ENCODE data around the gene EFCAB7. TPM values are rescaled to one million over a fixed set of nuclear protein-coding genes. Genes with fewer than 3 reads are reported as not detected.

EFCAB7 gene
- total and polyA plus RNA-seq, 2 experiments from 2014 or later: 4.2 to 4.9 TPM

DNA sequence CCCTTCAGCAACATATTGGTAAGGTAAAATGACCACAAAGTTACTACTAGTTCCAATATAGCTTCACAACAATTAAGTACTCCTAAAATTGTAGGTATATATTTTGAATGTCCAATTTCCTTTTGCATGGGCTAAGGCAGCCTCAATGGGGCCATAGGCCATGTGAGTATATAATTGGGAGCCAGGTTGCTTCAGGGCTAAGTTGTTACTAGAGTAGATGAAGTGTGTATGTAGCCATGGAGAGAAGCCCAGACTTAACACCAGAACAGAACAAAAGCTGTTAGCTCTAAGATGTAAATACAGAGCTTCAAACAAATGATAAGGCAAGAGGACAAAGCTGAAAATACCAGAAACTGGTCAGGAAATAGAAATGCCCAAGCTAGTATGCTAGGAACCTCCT lies 16.5 kb upstream of the EFCAB7 start:
- TF ChIP-seq, protein P1, sequence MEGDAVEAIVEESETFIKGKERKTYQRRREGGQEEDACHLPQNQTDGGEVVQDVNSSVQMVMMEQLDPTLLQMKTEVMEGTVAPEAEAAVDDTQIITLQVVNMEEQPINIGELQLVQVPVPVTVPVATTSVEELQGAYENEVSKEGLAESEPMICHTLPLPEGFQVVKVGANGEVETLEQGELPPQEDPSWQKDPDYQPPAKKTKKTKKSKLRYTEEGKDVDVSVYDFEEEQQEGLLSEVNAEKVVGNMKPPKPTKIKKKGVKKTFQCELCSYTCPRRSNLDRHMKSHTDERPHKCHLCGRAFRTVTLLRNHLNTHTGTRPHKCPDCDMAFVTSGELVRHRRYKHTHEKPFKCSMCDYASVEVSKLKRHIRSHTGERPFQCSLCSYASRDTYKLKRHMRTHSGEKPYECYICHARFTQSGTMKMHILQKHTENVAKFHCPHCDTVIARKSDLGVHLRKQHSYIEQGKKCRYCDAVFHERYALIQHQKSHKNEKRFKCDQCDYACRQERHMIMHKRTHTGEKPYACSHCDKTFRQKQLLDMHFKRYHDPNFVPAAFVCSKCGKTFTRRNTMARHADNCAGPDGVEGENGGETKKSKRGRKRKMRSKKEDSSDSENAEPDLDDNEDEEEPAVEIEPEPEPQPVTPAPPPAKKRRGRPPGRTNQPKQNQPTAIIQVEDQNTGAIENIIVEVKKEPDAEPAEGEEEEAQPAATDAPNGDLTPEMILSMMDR (conservative IDR thresholded peaks at IDR 0.05; ENCODE audit: low read depth in 2 of 2): no peak
- no peak for TF ChIP-seq EZH2phosphoT487 (IDR thresholded peaks at IDR 0.05; ENCODE audit: unreplicated experiment)
- TF ChIP-seq, protein P2, sequence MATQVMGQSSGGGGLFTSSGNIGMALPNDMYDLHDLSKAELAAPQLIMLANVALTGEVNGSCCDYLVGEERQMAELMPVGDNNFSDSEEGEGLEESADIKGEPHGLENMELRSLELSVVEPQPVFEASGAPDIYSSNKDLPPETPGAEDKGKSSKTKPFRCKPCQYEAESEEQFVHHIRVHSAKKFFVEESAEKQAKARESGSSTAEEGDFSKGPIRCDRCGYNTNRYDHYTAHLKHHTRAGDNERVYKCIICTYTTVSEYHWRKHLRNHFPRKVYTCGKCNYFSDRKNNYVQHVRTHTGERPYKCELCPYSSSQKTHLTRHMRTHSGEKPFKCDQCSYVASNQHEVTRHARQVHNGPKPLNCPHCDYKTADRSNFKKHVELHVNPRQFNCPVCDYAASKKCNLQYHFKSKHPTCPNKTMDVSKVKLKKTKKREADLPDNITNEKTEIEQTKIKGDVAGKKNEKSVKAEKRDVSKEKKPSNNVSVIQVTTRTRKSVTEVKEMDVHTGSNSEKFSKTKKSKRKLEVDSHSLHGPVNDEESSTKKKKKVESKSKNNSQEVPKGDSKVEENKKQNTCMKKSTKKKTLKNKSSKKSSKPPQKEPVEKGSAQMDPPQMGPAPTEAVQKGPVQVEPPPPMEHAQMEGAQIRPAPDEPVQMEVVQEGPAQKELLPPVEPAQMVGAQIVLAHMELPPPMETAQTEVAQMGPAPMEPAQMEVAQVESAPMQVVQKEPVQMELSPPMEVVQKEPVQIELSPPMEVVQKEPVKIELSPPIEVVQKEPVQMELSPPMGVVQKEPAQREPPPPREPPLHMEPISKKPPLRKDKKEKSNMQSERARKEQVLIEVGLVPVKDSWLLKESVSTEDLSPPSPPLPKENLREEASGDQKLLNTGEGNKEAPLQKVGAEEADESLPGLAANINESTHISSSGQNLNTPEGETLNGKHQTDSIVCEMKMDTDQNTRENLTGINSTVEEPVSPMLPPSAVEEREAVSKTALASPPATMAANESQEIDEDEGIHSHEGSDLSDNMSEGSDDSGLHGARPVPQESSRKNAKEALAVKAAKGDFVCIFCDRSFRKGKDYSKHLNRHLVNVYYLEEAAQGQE (IDR thresholded peaks at IDR 0.05; ENCODE audit: unreplicated experiment): no peak
- no peak for TF ChIP-seq POLR2AphosphoS5 (IDR thresholded peaks at IDR 0.05; ENCODE audit: low read depth)
- no peak for TF ChIP-seq ZNF331 (CRISPR knock-in tag; IDR thresholded peaks at IDR 0.05; ENCODE audit: low read depth)
- no peak for TF ChIP-seq STAT1 (IDR thresholded peaks at IDR 0.05; ENCODE audit: unreplicated experiment)
- TF ChIP-seq, protein P3, sequence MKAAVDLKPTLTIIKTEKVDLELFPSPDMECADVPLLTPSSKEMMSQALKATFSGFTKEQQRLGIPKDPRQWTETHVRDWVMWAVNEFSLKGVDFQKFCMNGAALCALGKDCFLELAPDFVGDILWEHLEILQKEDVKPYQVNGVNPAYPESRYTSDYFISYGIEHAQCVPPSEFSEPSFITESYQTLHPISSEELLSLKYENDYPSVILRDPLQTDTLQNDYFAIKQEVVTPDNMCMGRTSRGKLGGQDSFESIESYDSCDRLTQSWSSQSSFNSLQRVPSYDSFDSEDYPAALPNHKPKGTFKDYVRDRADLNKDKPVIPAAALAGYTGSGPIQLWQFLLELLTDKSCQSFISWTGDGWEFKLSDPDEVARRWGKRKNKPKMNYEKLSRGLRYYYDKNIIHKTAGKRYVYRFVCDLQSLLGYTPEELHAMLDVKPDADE (IDR thresholded peaks at IDR 0.05): no peak
- TF ChIP-seq, protein P4, sequence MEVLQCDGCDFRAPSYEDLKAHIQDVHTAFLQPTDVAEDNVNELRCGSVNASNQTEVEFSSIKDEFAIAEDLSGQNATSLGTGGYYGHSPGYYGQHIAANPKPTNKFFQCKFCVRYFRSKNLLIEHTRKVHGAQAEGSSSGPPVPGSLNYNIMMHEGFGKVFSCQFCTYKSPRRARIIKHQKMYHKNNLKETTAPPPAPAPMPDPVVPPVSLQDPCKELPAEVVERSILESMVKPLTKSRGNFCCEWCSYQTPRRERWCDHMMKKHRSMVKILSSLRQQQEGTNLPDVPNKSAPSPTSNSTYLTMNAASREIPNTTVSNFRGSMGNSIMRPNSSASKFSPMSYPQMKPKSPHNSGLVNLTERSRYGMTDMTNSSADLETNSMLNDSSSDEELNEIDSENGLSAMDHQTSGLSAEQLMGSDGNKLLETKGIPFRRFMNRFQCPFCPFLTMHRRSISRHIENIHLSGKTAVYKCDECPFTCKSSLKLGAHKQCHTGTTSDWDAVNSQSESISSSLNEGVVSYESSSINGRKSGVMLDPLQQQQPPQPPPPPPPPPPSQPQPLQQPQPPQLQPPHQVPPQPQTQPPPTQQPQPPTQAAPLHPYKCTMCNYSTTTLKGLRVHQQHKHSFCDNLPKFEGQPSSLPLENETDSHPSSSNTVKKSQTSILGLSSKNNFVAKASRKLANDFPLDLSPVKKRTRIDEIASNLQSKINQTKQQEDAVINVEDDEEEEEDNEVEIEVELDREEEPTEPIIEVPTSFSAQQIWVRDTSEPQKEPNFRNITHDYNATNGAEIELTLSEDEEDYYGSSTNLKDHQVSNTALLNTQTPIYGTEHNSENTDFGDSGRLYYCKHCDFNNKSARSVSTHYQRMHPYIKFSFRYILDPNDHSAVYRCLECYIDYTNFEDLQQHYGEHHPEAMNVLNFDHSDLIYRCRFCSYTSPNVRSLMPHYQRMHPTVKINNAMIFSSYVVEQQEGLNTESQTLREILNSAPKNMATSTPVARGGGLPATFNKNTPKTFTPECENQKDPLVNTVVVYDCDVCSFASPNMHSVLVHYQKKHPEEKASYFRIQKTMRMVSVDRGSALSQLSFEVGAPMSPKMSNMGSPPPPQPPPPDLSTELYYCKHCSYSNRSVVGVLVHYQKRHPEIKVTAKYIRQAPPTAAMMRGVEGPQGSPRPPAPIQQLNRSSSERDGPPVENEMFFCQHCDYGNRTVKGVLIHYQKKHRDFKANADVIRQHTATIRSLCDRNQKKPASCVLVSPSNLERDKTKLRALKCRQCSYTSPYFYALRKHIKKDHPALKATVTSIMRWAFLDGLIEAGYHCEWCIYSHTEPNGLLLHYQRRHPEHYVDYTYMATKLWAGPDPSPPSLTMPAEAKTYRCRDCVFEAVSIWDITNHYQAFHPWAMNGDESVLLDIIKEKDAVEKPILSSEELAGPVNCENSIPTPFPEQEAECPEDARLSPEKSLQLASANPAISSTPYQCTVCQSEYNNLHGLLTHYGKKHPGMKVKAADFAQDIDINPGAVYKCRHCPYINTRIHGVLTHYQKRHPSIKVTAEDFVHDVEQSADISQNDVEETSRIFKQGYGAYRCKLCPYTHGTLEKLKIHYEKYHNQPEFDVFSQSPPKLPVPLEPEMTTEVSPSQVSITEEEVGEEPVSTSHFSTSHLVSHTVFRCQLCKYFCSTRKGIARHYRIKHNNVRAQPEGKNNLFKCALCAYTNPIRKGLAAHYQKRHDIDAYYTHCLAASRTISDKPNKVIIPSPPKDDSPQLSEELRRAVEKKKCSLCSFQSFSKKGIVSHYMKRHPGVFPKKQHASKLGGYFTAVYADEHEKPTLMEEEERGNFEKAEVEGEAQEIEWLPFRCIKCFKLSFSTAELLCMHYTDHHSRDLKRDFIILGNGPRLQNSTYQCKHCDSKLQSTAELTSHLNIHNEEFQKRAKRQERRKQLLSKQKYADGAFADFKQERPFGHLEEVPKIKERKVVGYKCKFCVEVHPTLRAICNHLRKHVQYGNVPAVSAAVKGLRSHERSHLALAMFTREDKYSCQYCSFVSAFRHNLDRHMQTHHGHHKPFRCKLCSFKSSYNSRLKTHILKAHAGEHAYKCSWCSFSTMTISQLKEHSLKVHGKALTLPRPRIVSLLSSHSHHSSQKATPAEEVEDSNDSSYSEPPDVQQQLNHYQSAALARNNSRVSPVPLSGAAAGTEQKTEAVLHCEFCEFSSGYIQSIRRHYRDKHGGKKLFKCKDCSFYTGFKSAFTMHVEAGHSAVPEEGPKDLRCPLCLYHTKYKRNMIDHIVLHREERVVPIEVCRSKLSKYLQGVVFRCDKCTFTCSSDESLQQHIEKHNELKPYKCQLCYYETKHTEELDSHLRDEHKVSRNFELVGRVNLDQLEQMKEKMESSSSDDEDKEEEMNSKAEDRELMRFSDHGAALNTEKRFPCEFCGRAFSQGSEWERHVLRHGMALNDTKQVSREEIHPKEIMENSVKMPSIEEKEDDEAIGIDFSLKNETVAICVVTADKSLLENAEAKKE (CRISPR knock-in tag; IDR thresholded peaks at IDR 0.05): no peak
- TF ChIP-seq NANOG (IDR thresholded peaks at IDR 0.05; ENCODE audit: borderline replicate concordance): no peak
- TF ChIP-seq CREB1 (CRISPR knock-in tag; IDR thresholded peaks at IDR 0.05; ENCODE audit: low read depth): no peak
- TF ChIP-seq EZH2 (IDR thresholded peaks at IDR 0.05; ENCODE audit: low read depth, unreplicated experiment): no peak
- no peak for TF ChIP-seq ZNF114 (CRISPR knock-in tag; IDR thresholded peaks at IDR 0.05)
- no peak for TF ChIP-seq JUNB (IDR thresholded peaks at IDR 0.05; ENCODE audit: unreplicated experiment)
- H3K27ac ChIP-seq (ENCODE audit: low read depth): no peak overlapping the region
- no peaks in the 10 kb centered on the region for H3K27me3 Mint-ChIP-seq (ENCODE audit: insufficient read depth, low read depth, poor library complexity)
- no peaks in the 10 kb centered on the region for H3K4me1 ChIP-seq (ENCODE audit: insufficient read depth)
- H3K27ac Mint-ChIP-seq: no peak overlapping the region
- H3K27me3 ChIP-seq (ENCODE audit: insufficient read depth): no peaks in the 10 kb centered on the region
- DNase-seq (ENCODE audit: low spot score): no peak
- no peak overlapping the region for H2AFZ ChIP-seq
- H3K4me2 ChIP-seq: no peak overlapping the region
- H3K4me3 Mint-ChIP-seq: no peak overlapping the region
- H3K79me2 ChIP-seq (replicated peaks; ENCODE audit: insufficient read depth): no peaks in the 10 kb centered on the region
- no peaks in the 10 kb centered on the region for H3F3A ChIP-seq (replicated peaks; ENCODE audit: low read depth)
- H4K20me1 ChIP-seq (replicated peaks; ENCODE audit: insufficient read depth): peaks cover 5% of the 10 kb centered on the region; the same call in 1 of the 2 replicates
- peaks cover 30% of the 10 kb centered on the region for H3K36me3 Mint-ChIP-seq (ENCODE audit: low read depth)
- no peak for ATAC-seq
- H3K9me2 ChIP-seq (ENCODE audit: insufficient read depth): no peaks in the 10 kb centered on the region
- peaks cover 11% of the 10 kb centered on the region for H3K36me3 ChIP-seq (ENCODE audit: insufficient read depth)
- H3K9me3 Mint-ChIP-seq: peaks cover 2% of the 10 kb centered on the region; the same call in 1 of the 3 replicates
- no peaks in the 10 kb centered on the region for H3K4me1 Mint-ChIP-seq
- no peak overlapping the region for H3K4me3 ChIP-seq

All from GM23338 (cell line).